Activated CD8-positive, alpha-beta T cell treated with anti-CD3 and anti-CD28 coated beads, Interleukin-2, amount 10 ng/mL, durations not matched to agents 7 days and 5 days (primary cell): Measurements from ENCODE around the gene VOPP1. TPM values are rescaled to one million over a fixed set of nuclear protein-coding genes. Genes with fewer than 3 reads are reported as not detected.
A peak's percentile ranks its signal among the peaks of the same experiment; 100 is the strongest.

Experiments used
- ATAC-seq: fragments of 150-1000 bp; cut with Tn5 transposase; one replicate; pipeline ENCODE4 v1.10.0; 2021; ENCODE audit warnings: moderate library complexity
- CTCF ChIA-PET: fragments of 350-600 bp; sonication (Branson Sonifier 250); formaldehyde crosslinking; loops from one replicate; lab custom pipeline; 2021; ENCODE audit warnings: antibody characterized with exemption; lab: Charles Lee
- POLR2A ChIA-PET: fragments of 350-600 bp; sonication (Branson Sonifier 250); formaldehyde crosslinking; loops from one replicate; lab custom pipeline; 2021; ENCODE audit warnings: antibody characterized with exemption; lab: Charles Lee
- DNase-seq: peaks from one replicate; pipeline ENCODE4 v3.0.0-alpha.2; 2020
- H3K27ac Mint-ChIP-seq: one replicate; pipeline ENCODE4 v1.8.0; 2021; ENCODE audit warnings: mild to moderate bottlenecking, mixed read lengths
- H3K27me3 Mint-ChIP-seq: one replicate; pipeline ENCODE4 v1.8.0; 2021; ENCODE audit warnings: low read depth, mixed read lengths
- H3K36me3 Mint-ChIP-seq: one replicate; pipeline ENCODE4 v1.8.0; 2021; ENCODE audit warnings: low read depth, mixed read lengths
- H3K4me1 Mint-ChIP-seq: one replicate; pipeline ENCODE4 v1.8.0; 2021; ENCODE audit warnings: low read depth, mixed read lengths
- H3K4me3 Mint-ChIP-seq: one replicate; pipeline ENCODE4 v1.8.0; 2021; ENCODE audit warnings: mild to moderate bottlenecking, mixed read lengths
- H3K9me3 Mint-ChIP-seq: one replicate; pipeline ENCODE4 v1.8.0; 2022; ENCODE audit warnings: mixed read lengths; ENCODE audit not compliant: insufficient read depth
- total RNA-seq, 2 experiments: library from RNA; stranded (reverse); gene quantifications; one replicate each; pipeline ENCODE4 v1.2.3, GENCODE V29; 2021

VOPP1 gene
- total RNA-seq, 2 experiments from 2014 or later, result 44.5 to 45.3 TPM

- Mint-ChIP-seq H3K36me3 (peaks cover 27% of the 10 kb centered on the region), H3K27me3 (no peaks in the 10 kb centered on the region), H3K4me1 (peaks cover 21% of the 10 kb centered on the region), H3K9me3 (no peaks in the 10 kb centered on the region), H3K27ac (no peak overlapping the region), H3K4me3 (no peak overlapping the region)
- POLR2A ChIA-PET, result no interaction called here
- ATAC-seq (no peak), DNase-seq (no peak)
- CTCF ChIA-PET, result no interaction called here
Observed at GRCh38 chr7:55493408-55493807, 78.9 kb downstream of the VOPP1 start.

DNA sequence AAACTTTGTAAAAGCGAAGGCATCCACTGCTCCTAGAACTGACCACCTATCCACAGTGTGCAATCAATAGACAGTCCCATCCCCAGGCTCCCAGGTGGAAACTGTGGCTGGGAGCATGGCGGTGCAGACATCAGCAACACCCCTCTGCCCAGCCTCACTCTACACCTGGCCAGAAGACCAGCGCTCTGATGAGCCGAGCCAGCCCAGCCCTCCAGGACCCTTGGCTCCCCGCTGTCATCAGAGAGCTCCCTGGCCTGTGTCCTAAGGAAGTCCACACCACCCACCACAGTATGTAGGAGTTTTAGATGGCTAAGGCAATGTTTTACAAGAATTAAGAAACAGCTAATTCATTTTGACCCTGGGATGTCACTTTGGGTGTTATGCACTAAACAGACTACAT is 81.0 kb downstream of the VOPP1 start:
- ChIA-PET POLR2A (no interaction called here), CTCF (no interaction called here)
- Mint-ChIP-seq H3K9me3 (no peaks in the 10 kb centered on the region), H3K4me1 (peaks cover 20% of the 10 kb centered on the region), H3K36me3 (peaks cover 25% of the 10 kb centered on the region), H3K27me3 (no peaks in the 10 kb centered on the region), H3K27ac (no peak overlapping the region), H3K4me3 (no peak overlapping the region)
- ATAC-seq, result no peak
- no peak for DNase-seq

- POLR2A ChIA-PET, result no interaction called here
- no peak overlapping the region for H3K27ac Mint-ChIP-seq
- peaks cover 30% of the 10 kb centered on the region for H3K36me3 Mint-ChIP-seq
- H3K4me3 Mint-ChIP-seq, result no peak overlapping the region
- H3K4me1 Mint-ChIP-seq, result peaks cover 21% of the 10 kb centered on the region
- CTCF ChIA-PET, result interaction anchor here (0.8 kb wide), 1 partner anchor 31 kb away, joined by 3 read pairs; no protein-coding TSS in a partner anchor
- DNase-seq, result no peak
- no peaks in the 10 kb centered on the region for H3K9me3 Mint-ChIP-seq
- no peak for ATAC-seq
- H3K27me3 Mint-ChIP-seq, result no peaks in the 10 kb centered on the region
Observed at GRCh38 chr7:55490099-55490498, 82.2 kb downstream of the VOPP1 start.

DNA sequence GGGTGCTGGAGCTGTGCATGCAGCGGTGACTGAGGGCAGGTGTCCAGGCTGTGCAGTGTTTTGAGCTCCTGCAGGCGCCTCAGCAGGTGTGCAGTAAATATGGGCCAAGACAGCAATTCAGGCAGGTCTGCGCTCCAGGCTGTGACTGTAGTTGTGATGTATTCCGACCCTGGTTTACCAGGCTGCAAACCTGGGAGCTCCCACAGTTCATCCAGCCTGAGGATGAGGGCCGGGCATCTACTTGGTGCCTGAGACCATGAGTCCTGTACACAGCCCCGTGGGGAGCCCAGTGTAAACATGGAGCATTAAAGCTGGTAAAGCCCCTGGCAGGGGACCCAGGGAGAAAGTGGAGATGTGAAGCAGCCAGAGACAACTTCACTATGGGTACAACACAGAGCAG is 82.8 kb downstream of the VOPP1 start:
- Mint-ChIP-seq H3K27ac (no peak overlapping the region), H3K4me1 (peaks cover 22% of the 10 kb centered on the region), H3K36me3 (peaks cover 30% of the 10 kb centered on the region), H3K9me3 (no peaks in the 10 kb centered on the region), H3K27me3 (no peaks in the 10 kb centered on the region), H3K4me3 (no peak overlapping the region)
- ATAC-seq, result no peak
- no peak for DNase-seq
- CTCF ChIA-PET, result no interaction called here
- POLR2A ChIA-PET, result no interaction called here

DNA sequence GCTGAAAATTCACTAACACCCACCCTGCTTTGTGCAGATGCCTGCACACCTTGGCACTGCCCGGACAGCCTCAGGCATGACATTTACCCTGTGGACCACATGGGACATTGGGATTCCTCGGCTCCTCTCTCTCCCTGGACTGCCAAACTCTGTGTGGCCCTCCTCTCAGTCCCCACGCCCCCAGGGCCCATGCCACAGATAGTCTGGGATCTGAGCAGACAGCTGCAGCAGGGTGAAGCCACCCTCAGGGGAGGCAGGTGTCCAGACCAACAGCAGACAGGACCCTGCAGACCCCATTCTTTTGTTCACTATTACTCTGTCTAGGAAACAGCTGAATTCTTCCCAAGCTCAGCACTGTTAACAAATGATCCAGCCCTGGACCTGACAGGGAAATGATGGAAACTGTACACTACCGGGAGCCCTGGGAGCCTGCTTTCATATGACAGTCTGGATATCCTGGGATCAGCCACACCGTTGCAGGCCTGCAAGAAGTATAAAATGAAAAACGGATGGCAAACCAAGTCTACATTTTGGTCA is 83.4 kb downstream of the VOPP1 start:
- Mint-ChIP-seq H3K4me1 (peaks cover 26% of the 10 kb centered on the region), H3K27ac (peak overlapping the region; percentile 66), H3K9me3 (no peaks in the 10 kb centered on the region), H3K27me3 (no peaks in the 10 kb centered on the region), H3K36me3 (peaks cover 30% of the 10 kb centered on the region), H3K4me3 (no peak overlapping the region)
- ChIA-PET CTCF (no interaction called here), POLR2A (no interaction called here)
- no peak for ATAC-seq
- no peak for DNase-seq

DNA sequence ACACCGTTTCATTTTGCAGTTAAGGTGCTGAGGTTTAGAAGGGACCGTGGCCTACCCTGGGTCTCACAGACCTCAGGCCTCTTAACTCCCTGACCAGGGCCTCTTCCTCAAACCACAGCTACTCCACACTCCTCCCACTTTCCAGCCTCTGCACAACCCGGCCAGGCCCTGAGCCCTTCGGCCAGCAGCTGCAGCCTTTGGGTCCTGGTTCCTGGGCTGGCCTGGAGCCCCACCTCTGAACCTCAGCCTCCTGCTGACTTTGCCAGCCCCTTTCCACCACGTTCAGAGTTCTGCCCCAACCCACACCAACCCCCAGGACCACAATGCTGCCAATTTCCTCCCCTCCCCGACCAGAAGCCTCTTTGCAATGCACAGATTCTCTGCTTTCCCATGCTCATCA is 84.1 kb downstream of the VOPP1 start:
- Mint-ChIP-seq H3K27ac (peak overlapping the region; percentile 40), H3K27me3 (no peaks in the 10 kb centered on the region), H3K4me3 (no peak overlapping the region), H3K9me3 (no peaks in the 10 kb centered on the region), H3K4me1 (peaks cover 30% of the 10 kb centered on the region), H3K36me3 (peaks cover 30% of the 10 kb centered on the region)
- no peak for DNase-seq
- ATAC-seq, result no peak
- ChIA-PET CTCF (no interaction called here), POLR2A (interaction anchor here (0.8 kb wide), 1 partner anchor 122 kb away, joined by 4 read pairs; no protein-coding TSS in a partner anchor)

DNA sequence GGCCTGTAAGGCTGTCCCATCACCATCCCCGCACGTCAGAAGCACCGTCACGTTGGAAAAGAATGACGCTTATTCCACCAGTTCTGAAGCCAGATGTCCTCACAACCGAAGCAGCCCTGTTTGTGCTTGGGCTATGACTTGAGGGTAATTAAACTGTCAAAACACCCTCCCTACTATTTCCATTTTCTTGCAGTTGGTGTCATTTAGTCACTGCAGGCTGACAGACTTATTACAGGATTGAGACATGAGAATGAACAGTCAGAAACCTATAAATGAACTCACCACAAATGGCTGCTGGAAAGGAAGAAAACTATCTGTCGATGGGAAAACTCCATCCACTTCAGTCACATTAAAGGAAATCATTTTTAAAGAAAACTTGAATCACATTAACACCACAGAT is 85.3 kb downstream of the VOPP1 start:
- H3K4me3 Mint-ChIP-seq, result no peak overlapping the region
- no peak overlapping the region for H3K27ac Mint-ChIP-seq
- CTCF ChIA-PET, result no interaction called here
- ATAC-seq (no peak), DNase-seq (no peak)
- H3K36me3 Mint-ChIP-seq, result peaks cover 29% of the 10 kb centered on the region
- H3K27me3 Mint-ChIP-seq, result no peaks in the 10 kb centered on the region
- POLR2A ChIA-PET, result no interaction called here
- no peaks in the 10 kb centered on the region for H3K9me3 Mint-ChIP-seq
- peaks cover 36% of the 10 kb centered on the region for H3K4me1 Mint-ChIP-seq

- peaks cover 36% of the 10 kb centered on the region for H3K4me1 Mint-ChIP-seq
- no peak overlapping the region for H3K4me3 Mint-ChIP-seq
- no peak for ATAC-seq
- H3K36me3 Mint-ChIP-seq, result peaks cover 28% of the 10 kb centered on the region
- ChIA-PET POLR2A (no interaction called here), CTCF (no interaction called here)
- no peaks in the 10 kb centered on the region for H3K27me3 Mint-ChIP-seq
- H3K27ac Mint-ChIP-seq, result no peak overlapping the region
- no peak for DNase-seq
- no peaks in the 10 kb centered on the region for H3K9me3 Mint-ChIP-seq
Observed at GRCh38 chr7:55486192-55486590, 86.1 kb downstream of the VOPP1 start.

DNA sequence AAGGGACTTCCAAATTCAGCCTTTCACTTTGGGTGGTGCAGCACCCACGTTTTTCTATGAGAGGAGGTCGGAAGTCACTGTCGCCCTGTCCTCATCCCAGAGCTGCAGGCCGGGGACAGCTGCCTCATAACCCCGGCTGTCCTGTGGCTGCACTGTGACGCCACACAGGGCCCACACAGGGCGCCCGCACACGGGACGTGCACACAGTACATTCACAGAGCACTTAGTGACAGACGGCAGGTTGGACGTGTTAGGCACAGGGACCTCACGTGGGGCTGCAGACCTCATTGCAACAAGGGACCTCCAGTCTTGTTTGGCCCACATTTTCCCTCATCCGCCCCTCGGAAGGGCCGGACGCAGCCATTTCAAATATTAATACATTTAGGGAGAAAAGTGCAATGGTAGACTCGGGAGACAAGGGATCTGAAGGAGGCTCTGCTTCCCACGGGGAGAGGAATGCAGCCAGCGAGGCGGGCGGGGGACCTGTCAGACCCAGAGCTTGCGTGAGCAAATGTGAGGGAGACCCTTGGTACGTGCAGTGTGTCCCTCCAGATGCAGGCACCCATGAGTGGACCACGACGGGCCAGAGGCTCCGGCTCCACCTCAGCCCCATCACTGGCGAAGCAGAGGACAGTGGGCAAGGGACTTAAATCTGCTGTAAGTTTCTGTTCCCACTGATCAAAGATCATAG is 86.7 kb downstream of the VOPP1 start:
- Mint-ChIP-seq H3K27me3 (no peaks in the 10 kb centered on the region), H3K27ac (no peak overlapping the region), H3K4me1 (peaks cover 36% of the 10 kb centered on the region), H3K36me3 (peaks cover 32% of the 10 kb centered on the region), H3K9me3 (no peaks in the 10 kb centered on the region), H3K4me3 (no peak overlapping the region)
- ChIA-PET POLR2A (no interaction called here), CTCF (no interaction called here)
- ATAC-seq (no peak), DNase-seq (no peak)

GRCh38 chr7:55484834-55485233 is 87.5 kb downstream of the VOPP1 start:
- no peak for DNase-seq
- H3K27me3 Mint-ChIP-seq, result no peaks in the 10 kb centered on the region
- no peaks in the 10 kb centered on the region for H3K9me3 Mint-ChIP-seq
- H3K36me3 Mint-ChIP-seq, result peaks cover 29% of the 10 kb centered on the region
- ChIA-PET CTCF (interaction anchor here (0.7 kb wide), 1 partner anchor 47 kb away, joined by 3 read pairs; no protein-coding TSS in a partner anchor), POLR2A (no interaction called here)
- peaks cover 36% of the 10 kb centered on the region for H3K4me1 Mint-ChIP-seq
- no peak overlapping the region for H3K27ac Mint-ChIP-seq
- ATAC-seq, result no peak
- H3K4me3 Mint-ChIP-seq, result no peak overlapping the region

- no peak for DNase-seq
- Mint-ChIP-seq H3K4me3 (no peak overlapping the region), H3K27me3 (no peaks in the 10 kb centered on the region), H3K4me1 (peaks cover 31% of the 10 kb centered on the region), H3K27ac (no peak overlapping the region), H3K9me3 (no peaks in the 10 kb centered on the region), H3K36me3 (peaks cover 24% of the 10 kb centered on the region)
- ChIA-PET POLR2A (no interaction called here), CTCF (interaction anchor here (0.7 kb wide), 1 partner anchor 48 kb away, joined by 3 read pairs; no protein-coding TSS in a partner anchor)
- no peak for ATAC-seq
Observed at GRCh38 chr7:55484241-55484640, 88.1 kb downstream of the VOPP1 start.

- Mint-ChIP-seq H3K9me3 (no peaks in the 10 kb centered on the region), H3K27me3 (no peaks in the 10 kb centered on the region), H3K4me3 (no peak overlapping the region), H3K4me1 (peaks cover 19% of the 10 kb centered on the region), H3K36me3 (peaks cover 16% of the 10 kb centered on the region), H3K27ac (no peak overlapping the region)
- POLR2A ChIA-PET, result no interaction called here
- DNase-seq (no peak), ATAC-seq (no peak)
- CTCF ChIA-PET, result no interaction called here
Observed at GRCh38 chr7:55483046-55483445, 89.3 kb downstream of the VOPP1 start.
